ENCODE results near the gene ADGRL2. TPM values are rescaled to one million over a fixed set of nuclear protein-coding genes. Genes with fewer than 3 reads are reported as not detected.

ADGRL2 gene
- total and polyA plus RNA-seq, 12 donors, result 22.2 to 58.7 (median 48.0) TPM

- no peak for DNase-seq
- H3K4me1 ChIP-seq, result peaks cover 0 to 14% (median 0%) of the 10 kb centered on the region in 9 donors
Observed at GRCh38 chr1:81757398-81758020, 43.2 kb upstream of the ADGRL2 start.

GRCh38 chr1:81758181-81758580 is 42.6 kb upstream of the ADGRL2 start:
- no peak overlapping the region for H3K27ac ChIP-seq
- no peaks in the 10 kb centered on the region for H3K9me3 ChIP-seq
- WGBS, 2 donors, result 63 to 69% methylated on average over 2 of the region's 2 CpGs

More at GRCh38 chr1:81757398-81758020, 43.2 kb upstream of the ADGRL2 start:
- Histone ChIP-seq H3K9me3 (no peaks in the 10 kb centered on the region), H3K27me3 (no peaks in the 10 kb centered on the region), H3K36me3 (no peaks in the 10 kb centered on the region), H3K4me3 (no peak overlapping the region), H3K27ac (peak overlapping the region in 2 of 10 donors; percentile 4 to 5)
- 76 to 90% methylated on average over 8 of the region's 8 CpGs for WGBS, 2 donors
- TF ChIP-seq CTCF (IDR thresholded peaks at IDR 0.05), result no peak
- no peak for ATAC-seq
- intact Hi-C loops (cut with DNase I), result loop anchor here in 7 of 10 donors (5.0 to 10.0 kb wide), 6 partner anchors 203 to 453 kb away; no protein-coding TSS in a partner anchor

GRCh38 chr1:81760477-81761097 is 40.1 kb upstream of the ADGRL2 start:
- DNase-seq (no peak), ATAC-seq (no peak)
- WGBS, 2 donors, result 0 to 13% methylated on average over 1 of the region's 1 CpG
- H3K27me3 ChIP-seq, result no peaks in the 10 kb centered on the region
- H3K27ac ChIP-seq, result no peak overlapping the region
- intact Hi-C loops (cut with DNase I), result loop anchor here in 2 of 10 donors (10.0 kb wide), 1 partner anchor 456 kb away; no protein-coding TSS in a partner anchor
- TF ChIP-seq CTCF (IDR thresholded peaks at IDR 0.05), result peak in 8 of 9 donors; percentile 21 to 65 (median 54)
- peaks cover 0 to 14% (median 0%) of the 10 kb centered on the region in 9 donors for H3K4me1 ChIP-seq
- no peaks in the 10 kb centered on the region for H3K9me3 ChIP-seq
- no peaks in the 10 kb centered on the region for H3K36me3 ChIP-seq
- no peak overlapping the region for H3K4me3 ChIP-seq

More at GRCh38 chr1:81758181-81758580, 42.6 kb upstream of the ADGRL2 start:
- intact Hi-C loops (cut with DNase I), result loop anchor here in 7 of 10 donors (5.0 to 10.0 kb wide), 6 partner anchors 203 to 453 kb away; no protein-coding TSS in a partner anchor
- ATAC-seq (no peak), DNase-seq (no peak)
- Histone ChIP-seq H3K36me3 (no peaks in the 10 kb centered on the region), H3K27me3 (no peaks in the 10 kb centered on the region), H3K4me3 (no peak overlapping the region), H3K4me1 (peaks cover 0 to 14% (median 0%) of the 10 kb centered on the region in 9 donors)
- no peak for TF ChIP-seq CTCF (IDR thresholded peaks at IDR 0.05)

GRCh38 chr1:81775510-81775909 is 25.2 kb upstream of the ADGRL2 start:
- intact Hi-C loops (cut with DNase I), result no loop called here
- H3K4me1 ChIP-seq, result no peaks in the 10 kb centered on the region
- no peaks in the 10 kb centered on the region for H3K36me3 ChIP-seq
- ATAC-seq (no peak), DNase-seq (no peak)
- no peak for TF ChIP-seq CTCF (IDR thresholded peaks at IDR 0.05)
- H3K4me3 ChIP-seq, result no peak overlapping the region
- H3K27me3 ChIP-seq, result no peaks in the 10 kb centered on the region
- no peak overlapping the region for H3K27ac ChIP-seq
- H3K9me3 ChIP-seq, result no peaks in the 10 kb centered on the region
